ENCODE measurements around the gene KCTD11.

KCTD11 gene

GRCh38 chr17:7374353-7374752 is 22.4 kb downstream of the KCTD11 start:
- no peak for DNase-seq (ENCODE audit: low read depth in 2 of 2)

DNA sequence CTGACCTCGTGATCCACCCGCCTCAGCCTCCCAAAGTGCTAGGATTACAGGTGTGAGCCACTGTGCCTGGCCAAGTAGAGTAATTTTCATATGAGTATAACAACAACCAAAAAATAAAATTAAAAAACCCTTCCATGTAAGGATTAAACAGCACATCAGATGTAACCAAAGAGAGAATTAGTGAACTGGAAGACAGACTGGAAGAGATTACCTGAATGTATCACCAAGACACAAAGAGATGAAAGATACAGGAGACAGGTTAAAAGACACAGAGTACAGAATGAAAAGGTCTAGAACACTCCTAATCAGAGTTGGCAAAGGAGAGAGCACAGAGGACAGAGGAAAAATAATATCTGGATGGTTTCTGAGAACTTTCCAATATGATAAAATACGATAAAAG is 27.2 kb downstream of the KCTD11 start:
- DNase-seq (ENCODE audit: low read depth in 2 of 2): no peak

DNA sequence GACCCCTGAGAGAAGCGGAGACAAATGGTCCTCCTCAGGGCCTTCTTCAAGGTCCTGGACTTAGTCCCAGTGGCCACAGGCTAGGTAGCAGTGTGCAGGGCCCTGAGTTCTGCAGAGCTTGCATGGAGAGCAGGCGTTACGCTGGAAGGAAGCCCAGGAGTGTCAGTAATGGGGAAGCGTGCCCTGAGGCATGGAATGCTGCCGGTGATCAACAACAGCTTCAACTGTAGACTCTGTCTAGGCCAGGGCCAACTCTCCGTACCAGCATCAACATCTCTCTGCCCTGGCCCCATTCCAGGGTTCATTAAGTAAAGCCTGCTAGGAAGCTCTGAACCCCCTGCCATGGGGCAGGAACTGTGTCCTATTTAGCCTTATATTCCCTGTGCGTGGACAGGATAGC is 28.4 kb downstream of the KCTD11 start:
- DNase-seq (ENCODE audit: low read depth in 2 of 2): no peak

GRCh38 chr17:7380855-7381683 is 29.1 kb downstream of the KCTD11 start, which contains the start of gene TNK1:
TNK1 (plus strand) TSS chr17:7381089; CDS start chr17:7382927, 1,838 bp downstream.
- no peak for DNase-seq (ENCODE audit: low read depth in 2 of 2)

DNA sequence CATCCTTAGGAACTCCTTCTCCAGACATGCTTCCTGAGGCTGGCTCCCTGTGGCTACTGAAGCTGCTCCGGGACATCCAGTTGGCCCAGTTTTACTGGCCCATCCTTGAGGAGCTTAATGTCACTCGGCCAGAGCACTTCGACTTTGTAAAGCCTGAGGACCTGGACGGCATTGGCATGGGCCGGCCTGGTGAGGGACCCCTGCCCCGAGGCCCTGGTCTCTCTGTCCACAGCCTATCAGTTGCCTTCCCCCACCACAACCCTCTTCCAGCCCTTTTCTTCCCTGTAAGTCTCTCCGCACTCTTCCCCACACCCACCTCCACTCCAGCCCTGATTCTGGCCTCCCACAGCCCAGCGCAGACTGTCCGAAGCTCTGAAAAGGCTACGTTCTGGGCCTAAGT is 30.9 kb downstream of the KCTD11 start:
- no peak for DNase-seq (ENCODE audit: low read depth in 2 of 2)

GRCh38 chr17:7383371-7383741 is 31.4 kb downstream of the KCTD11 start:
- no peak for DNase-seq (ENCODE audit: low read depth in 2 of 2)

GRCh38 chr17:7383742-7384488 is 32.0 kb downstream of the KCTD11 start:
- DNase-seq (ENCODE audit: low read depth in 2 of 2): no peak

DNA sequence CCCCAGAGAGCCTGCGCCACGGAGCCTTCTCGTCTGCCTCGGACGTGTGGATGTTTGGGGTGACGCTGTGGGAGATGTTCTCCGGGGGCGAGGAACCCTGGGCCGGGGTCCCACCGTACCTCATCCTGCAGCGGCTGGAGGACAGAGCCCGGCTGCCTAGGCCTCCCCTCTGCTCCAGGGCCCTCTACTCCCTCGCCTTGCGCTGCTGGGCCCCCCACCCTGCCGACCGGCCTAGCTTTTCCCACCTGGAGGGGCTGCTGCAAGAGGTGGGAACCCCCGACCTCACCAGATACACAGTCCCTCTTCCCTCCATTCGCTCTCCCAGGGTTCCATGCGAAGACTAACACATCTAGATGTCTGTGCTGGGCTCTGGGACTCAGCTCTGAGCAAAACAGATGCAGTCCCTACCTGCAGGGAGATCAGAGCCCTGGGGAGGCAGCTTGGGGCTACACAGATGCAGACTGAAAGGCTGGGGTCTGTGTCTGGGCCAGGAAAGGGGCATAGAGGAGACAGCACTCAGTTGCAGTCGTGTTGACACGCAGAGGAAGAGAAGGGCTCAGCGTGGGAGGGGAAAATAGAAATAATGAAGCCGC is 32.6 kb downstream of the KCTD11 start:
- DNase-seq (ENCODE audit: low read depth in 2 of 2): no peak

GRCh38 chr17:7388856-7389255 is 36.9 kb downstream of the KCTD11 start:
- DNase-seq (ENCODE audit: low read depth in 2 of 2): no peak

GRCh38 chr17:7389924-7390910 is 38.3 kb downstream of the KCTD11 start:
- no peak for DNase-seq (ENCODE audit: low read depth in 2 of 2)

- no peak for DNase-seq (ENCODE audit: low read depth in 2 of 2)
Measured at GRCh38 chr17:7391307-7391706, 39.3 kb downstream of the KCTD11 start.

DNA sequence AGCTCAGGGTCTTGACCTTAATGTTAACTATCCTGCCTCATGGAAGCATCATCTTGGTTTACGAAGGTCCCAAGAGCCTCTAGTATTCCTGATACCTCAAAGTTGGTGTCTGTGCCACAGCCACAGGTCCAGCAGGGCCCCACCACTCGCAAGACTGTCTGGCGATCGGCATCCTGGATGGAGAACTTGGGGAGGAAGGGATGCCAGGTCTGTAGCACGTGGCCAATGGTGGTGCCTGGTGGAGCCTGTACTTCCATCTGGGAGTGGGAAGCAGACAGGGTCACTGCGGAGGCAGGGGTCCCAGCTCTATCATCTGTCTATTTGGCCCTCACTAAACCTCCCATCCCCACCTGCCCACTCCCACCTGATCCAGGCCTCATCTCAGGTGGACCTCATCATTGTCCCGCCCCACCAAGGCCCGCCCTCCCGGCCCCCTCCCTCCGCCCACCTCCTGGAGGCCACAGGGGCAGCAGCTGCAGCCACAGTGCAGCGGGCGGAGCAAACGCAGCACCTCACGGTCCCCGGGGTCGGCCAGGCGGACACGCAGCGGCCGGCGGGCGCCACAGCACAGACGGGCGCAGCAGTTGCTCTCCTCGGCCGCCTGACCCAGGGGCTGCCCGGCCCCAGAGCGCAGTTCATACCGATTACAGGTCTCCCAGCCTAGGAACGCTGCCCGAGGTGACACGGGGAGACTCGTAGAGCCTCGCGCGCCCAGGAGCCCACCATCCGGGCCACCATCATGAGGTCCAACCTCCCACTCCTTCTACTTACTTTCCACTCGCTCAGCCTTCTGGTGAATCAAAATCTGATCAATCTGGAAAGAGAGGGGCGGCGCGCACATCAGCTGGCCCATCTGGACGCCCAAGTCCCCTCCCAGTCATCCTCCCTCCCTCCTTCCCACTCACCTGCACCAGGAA is 41.0 kb downstream of the KCTD11 start:
- no peak for DNase-seq (ENCODE audit: low read depth in 2 of 2)

DNA sequence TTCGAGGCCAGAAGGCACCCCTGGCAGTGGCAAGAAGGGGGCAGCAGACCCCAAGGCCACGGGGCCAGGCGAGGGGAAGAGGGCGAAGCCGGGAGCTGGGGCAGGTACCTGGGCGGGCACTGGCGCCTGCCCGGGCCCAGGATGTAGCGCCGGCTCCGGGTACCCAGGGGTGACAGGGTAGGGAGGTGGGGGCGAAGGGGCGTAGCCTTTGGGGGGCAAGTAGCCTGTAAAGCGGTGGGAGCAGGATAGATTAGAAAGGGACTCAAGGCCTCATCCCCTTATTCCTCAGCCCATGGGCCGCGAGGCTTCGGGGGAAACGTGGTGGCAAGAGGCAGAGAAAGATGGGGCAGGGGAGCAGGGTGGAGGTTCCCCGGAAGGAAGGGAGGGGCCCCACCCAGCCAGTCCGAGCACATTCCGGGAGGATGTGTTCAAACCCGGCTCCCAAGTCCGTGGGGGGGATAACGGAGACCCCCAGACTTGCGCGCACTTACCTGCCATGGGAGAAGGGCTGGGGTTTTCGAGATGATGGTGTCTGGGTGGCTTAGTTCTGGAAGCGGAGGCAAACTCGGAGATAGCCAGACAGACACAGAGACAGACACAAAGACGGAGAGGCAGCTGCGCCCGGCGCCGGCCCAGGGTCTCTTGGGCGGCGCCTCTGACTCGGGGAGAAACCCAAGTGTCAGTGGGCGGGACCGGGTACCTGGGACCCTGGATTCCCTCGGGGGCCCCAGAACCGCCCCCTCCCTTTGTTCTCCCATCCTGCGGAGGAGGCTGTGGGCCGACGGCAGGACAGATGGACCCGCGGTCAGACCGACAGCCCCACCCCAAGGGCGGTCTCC is 41.9 kb downstream of the KCTD11 start:
- no peak for DNase-seq (ENCODE audit: low read depth in 2 of 2)

DNA sequence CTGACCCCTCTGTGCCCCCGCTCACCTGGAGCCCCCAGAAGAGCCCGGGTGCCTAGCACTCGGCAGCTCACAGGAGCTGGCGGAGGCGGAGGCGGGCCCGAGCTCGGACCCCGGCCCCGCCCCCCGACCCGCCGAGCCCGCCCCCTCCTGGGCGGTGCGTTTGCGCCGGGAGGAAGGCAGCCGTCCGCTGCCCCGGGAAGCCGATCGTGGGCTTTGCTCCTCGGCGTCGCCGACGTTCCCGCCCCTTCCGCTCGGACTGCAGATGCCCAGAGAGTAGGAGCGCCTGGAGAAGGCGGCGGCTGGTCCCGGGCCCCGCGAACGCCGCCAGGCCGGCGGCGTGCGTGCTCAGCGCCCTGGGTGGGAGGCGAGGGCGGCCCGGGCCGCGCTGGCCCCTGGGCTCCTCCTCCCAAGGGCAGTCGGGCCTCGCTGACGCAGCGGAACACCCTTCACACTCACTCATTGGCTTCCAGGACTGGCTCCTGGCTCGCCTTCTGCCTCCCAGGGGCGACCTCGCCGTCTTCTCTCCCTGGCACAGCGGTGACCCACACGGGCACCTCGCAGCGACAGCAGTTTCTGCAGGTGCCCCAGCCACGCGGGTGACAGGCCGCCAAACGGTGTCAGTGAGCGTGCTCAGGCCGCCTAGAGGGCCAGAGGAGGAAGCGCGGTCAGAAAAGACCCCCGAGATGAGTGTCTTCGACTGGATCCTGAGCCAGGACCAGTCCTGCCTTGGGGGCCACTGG is 42.7 kb downstream of the KCTD11 start, which contains the start of gene PLSCR3:
Gene PLSCR3 (minus strand): TSS at position 74 of the 740 bp plus-strand sequence. CDS start 415 bp downstream, outside the sequence.
- DNase-seq (ENCODE audit: low read depth in 2 of 2): peak; percentile 56

- DNase-seq (ENCODE audit: low read depth in 2 of 2): no peak
Measured at GRCh38 chr17:7396147-7396546, 44.2 kb downstream of the KCTD11 start.

GRCh38 chr17:7398612-7399011 is 46.6 kb downstream of the KCTD11 start:
- DNase-seq (ENCODE audit: low read depth in 2 of 2): no peak

DNA sequence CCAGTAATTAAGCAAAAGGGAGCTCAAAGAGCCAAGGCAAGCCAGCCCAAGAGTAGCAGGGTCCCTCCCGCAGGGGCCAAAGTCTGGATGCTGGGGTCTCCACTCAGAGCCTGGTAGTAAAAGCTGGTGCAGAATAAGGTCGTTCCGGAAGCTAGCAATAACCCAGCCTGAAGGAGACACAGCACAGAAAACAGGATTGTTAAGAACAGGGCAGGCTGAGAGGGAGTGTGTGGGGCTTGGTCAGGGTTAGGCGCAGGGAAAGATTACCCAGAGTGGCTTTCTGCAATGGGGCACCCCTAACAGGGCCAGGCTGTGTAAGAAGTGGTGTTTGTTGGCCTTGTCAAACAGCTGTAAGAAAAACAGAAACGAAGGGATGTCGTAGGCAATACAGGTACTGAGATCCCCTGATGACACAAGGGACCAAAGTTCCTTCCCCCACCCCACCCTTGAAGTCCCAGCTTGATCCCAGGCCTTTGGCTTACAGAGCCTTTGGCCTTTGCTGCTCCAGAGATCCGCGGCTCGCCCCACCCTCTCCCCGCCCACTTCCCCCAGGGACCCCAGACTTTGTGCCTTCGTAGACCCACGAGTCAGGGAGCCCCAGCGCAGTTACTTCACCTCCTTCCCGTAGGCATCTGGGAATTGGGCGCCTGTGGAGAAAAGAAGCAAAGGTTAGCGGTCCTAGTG is 51.2 kb downstream of the KCTD11 start:
- no peak for DNase-seq (ENCODE audit: low read depth in 2 of 2)

- DNase-seq (ENCODE audit: low read depth in 2 of 2): peak in 1 of 2 experiments; percentile 18
Measured at GRCh38 chr17:7403727-7403976, 51.7 kb downstream of the KCTD11 start.

Measured in fibroblast of skin of left quadriceps (primary cell).